ENCODE measurements around the gene SZT2. TPM values are rescaled to one million over a fixed set of nuclear protein-coding genes. Genes with fewer than 3 reads are reported as not detected.

The SZT2 gene
- total and polyA plus RNA-seq, 10 of the 15 experiments (the other 5 are each of a cell fraction or from before 2014, with no cell fraction given), result 1.4 to 38.3 (median 12.7) TPM

DNA sequence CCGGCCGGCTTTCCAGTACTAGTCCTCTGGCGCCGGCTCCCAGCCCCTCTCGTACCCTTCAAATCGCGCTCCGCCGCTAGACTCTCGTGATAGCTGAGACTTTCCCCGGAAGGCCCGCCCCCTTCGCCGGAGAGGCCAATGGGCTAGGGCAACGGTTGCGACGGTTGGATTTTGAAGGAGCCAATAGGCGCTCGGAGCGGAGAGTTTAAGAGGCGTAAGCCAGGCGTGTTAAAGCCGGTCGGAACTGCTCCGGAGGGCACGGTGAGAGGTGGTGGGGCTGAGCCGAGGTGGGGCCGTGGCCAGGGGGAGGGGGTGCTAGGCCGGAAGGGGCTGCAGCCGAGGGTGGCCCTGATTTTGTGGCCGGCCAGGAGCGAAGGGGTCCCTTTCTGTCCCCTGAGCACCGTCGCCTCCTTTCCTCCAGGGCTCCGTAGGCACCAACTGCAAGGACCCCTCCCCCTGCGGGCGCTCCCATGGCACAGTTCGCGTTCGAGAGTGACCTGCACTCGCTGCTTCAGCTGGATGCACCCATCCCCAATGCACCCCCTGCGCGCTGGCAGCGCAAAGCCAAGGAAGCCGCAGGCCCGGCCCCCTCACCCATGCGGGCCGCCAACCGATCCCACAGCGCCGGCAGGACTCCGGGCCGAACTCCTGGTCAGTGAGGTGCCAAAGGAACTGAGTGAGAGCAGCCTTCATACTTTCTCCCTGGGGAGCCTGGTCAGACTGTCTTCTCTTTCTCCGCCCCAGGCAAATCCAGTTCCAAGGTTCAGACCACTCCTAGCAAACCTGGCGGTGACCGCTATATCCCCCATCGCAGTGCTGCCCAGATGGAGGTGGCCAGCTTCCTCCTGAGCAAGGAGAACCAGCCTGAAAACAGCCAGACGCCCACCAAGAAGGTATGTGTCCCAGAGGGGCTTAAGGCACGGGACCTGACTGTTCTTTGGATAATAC, 30.7 kb upstream of the SZT2 start, which contains the start of gene CDC20 (continued):
- TF ChIP-seq, protein P1, sequence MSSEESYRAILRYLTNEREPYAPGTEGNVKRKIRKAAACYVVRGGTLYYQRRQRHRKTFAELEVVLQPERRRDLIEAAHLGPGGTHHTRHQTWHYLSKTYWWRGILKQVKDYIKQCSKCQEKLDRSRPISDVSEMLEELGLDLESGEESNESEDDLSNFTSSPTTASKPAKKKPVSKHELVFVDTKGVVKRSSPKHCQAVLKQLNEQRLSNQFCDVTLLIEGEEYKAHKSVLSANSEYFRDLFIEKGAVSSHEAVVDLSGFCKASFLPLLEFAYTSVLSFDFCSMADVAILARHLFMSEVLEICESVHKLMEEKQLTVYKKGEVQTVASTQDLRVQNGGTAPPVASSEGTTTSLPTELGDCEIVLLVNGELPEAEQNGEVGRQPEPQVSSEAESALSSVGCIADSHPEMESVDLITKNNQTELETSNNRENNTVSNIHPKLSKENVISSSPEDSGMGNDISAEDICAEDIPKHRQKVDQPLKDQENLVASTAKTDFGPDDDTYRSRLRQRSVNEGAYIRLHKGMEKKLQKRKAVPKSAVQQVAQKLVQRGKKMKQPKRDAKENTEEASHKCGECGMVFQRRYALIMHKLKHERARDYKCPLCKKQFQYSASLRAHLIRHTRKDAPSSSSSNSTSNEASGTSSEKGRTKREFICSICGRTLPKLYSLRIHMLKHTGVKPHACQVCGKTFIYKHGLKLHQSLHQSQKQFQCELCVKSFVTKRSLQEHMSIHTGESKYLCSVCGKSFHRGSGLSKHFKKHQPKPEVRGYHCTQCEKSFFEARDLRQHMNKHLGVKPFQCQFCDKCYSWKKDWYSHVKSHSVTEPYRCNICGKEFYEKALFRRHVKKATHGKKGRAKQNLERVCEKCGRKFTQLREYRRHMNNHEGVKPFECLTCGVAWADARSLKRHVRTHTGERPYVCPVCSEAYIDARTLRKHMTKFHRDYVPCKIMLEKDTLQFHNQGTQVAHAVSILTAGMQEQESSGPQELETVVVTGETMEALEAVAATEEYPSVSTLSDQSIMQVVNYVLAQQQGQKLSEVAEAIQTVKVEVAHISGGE (CRISPR knock-in tag; IDR thresholded peaks at IDR 0.05), result no peak
- TF ChIP-seq SUPT20H (IDR thresholded peaks at IDR 0.05; ENCODE audit: borderline replicate concordance, control insufficient read depth, low read depth, low read length) (no peak), ASH2L (IDR thresholded peaks at IDR 0.05; ENCODE audit: borderline replicate concordance, low read depth) (no peak), MXI1 (IDR thresholded peaks at IDR 0.05; ENCODE audit: low read depth, low read length) (peak; percentile 100), MYB (IDR thresholded peaks at IDR 0.05; ENCODE audit: borderline replicate concordance, low read depth, low read length) (peak; percentile 83), SMC3 (IDR thresholded peaks at IDR 0.05; ENCODE audit: borderline replicate concordance, low read length) (no peak), ZZZ3 (IDR thresholded peaks at IDR 0.05; ENCODE audit: control insufficient read depth, insufficient read length, low read depth) (no peak), RCOR1 (conservative IDR thresholded peaks at IDR 0.05; ENCODE audit: low read depth, low read length) (peak; percentile 96; the same call in 1 of the 2 replicates), TCF12 (IDR thresholded peaks at IDR 0.05; ENCODE audit: low read depth, low read length) (no peak), PAX5 (IDR thresholded peaks at IDR 0.05; ENCODE audit: borderline replicate concordance, low read depth, low read length) (peak; percentile 60; the same call in 1 of the 2 replicates), TCF3 (IDR thresholded peaks at IDR 0.05; ENCODE audit: borderline replicate concordance, insufficient read depth, low read depth, low read length) (no peak), CHD2 (IDR thresholded peaks at IDR 0.05; ENCODE audit: borderline replicate concordance, low read depth, low read length) (peak; percentile 99), NR2C2 (IDR thresholded peaks at IDR 0.05; ENCODE audit: borderline replicate concordance, control insufficient read depth, insufficient read length, low read depth) (no peak)
- TF ChIP-seq, protein P2, sequence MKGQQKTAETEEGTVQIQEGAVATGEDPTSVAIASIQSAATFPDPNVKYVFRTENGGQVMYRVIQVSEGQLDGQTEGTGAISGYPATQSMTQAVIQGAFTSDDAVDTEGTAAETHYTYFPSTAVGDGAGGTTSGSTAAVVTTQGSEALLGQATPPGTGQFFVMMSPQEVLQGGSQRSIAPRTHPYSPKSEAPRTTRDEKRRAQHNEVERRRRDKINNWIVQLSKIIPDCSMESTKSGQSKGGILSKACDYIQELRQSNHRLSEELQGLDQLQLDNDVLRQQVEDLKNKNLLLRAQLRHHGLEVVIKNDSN (IDR thresholded peaks at IDR 0.05; ENCODE audit: borderline replicate concordance, extremely low read length, insufficient read depth, low read depth, low read length), result no peak
- TF ChIP-seq, protein P3, sequence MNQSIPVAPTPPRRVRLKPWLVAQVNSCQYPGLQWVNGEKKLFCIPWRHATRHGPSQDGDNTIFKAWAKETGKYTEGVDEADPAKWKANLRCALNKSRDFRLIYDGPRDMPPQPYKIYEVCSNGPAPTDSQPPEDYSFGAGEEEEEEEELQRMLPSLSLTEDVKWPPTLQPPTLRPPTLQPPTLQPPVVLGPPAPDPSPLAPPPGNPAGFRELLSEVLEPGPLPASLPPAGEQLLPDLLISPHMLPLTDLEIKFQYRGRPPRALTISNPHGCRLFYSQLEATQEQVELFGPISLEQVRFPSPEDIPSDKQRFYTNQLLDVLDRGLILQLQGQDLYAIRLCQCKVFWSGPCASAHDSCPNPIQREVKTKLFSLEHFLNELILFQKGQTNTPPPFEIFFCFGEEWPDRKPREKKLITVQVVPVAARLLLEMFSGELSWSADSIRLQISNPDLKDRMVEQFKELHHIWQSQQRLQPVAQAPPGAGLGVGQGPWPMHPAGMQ (IDR thresholded peaks at IDR 0.05; ENCODE audit: borderline replicate concordance), result peak; percentile 79
- TF ChIP-seq, protein P4, sequence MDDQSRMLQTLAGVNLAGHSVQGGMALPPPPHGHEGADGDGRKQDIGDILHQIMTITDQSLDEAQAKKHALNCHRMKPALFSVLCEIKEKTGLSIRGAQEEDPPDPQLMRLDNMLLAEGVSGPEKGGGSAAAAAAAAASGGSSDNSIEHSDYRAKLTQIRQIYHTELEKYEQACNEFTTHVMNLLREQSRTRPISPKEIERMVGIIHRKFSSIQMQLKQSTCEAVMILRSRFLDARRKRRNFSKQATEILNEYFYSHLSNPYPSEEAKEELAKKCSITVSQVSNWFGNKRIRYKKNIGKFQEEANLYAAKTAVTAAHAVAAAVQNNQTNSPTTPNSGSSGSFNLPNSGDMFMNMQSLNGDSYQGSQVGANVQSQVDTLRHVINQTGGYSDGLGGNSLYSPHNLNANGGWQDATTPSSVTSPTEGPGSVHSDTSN (IDR thresholded peaks at IDR 0.05; ENCODE audit: insufficient replicate concordance, low read depth, low read length), result no peak
- TF ChIP-seq, protein P5, sequence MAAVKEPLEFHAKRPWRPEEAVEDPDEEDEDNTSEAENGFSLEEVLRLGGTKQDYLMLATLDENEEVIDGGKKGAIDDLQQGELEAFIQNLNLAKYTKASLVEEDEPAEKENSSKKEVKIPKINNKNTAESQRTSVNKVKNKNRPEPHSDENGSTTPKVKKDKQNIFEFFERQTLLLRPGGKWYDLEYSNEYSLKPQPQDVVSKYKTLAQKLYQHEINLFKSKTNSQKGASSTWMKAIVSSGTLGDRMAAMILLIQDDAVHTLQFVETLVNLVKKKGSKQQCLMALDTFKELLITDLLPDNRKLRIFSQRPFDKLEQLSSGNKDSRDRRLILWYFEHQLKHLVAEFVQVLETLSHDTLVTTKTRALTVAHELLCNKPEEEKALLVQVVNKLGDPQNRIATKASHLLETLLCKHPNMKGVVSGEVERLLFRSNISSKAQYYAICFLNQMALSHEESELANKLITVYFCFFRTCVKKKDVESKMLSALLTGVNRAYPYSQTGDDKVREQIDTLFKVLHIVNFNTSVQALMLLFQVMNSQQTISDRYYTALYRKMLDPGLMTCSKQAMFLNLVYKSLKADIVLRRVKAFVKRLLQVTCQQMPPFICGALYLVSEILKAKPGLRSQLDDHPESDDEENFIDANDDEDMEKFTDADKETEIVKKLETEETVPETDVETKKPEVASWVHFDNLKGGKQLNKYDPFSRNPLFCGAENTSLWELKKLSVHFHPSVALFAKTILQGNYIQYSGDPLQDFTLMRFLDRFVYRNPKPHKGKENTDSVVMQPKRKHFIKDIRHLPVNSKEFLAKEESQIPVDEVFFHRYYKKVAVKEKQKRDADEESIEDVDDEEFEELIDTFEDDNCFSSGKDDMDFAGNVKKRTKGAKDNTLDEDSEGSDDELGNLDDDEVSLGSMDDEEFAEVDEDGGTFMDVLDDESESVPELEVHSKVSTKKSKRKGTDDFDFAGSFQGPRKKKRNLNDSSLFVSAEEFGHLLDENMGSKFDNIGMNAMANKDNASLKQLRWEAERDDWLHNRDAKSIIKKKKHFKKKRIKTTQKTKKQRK (IDR thresholded peaks at IDR 0.05; ENCODE audit: low read depth, low read length), result no peak

Data from GM12878 (cell line).